Neural cell (in vitro differentiated cells): ENCODE measurements around the gene RAB5B.

Experiments used
- CTCF ChIP-seq: fragments of 450-650 bp; IDR thresholded peaks from 2 replicates; pipeline ENCODE4 v1.5.1; 2014; ENCODE audit warnings: antibody characterized with exemption, mild to moderate bottlenecking, moderate library complexity; ENCODE audit not compliant: poor library complexity, severe bottlenecking
- EZH2 ChIP-seq: fragments of 200-600, 300-800 bp; shearing (Covaris generic), sonication (generic); IDR thresholded peaks from 2 replicates; pipeline ENCODE4 v1.6.1; 2014; ENCODE audit warnings: antibody characterized with exemption, low read length, borderline replicate concordance, mild to moderate bottlenecking; ENCODE audit not compliant: insufficient read depth, poor library complexity, severe bottlenecking
- MXI1 ChIP-seq: fragments of 450-650 bp; conservative IDR thresholded peaks from 2 replicates; pipeline ENCODE4 v1.6.1; 2014; ENCODE audit warnings: antibody characterized with exemption, mild to moderate bottlenecking; ENCODE audit not compliant: poor library complexity, severe bottlenecking
- POLR2AphosphoS5 ChIP-seq: IDR thresholded peaks from 2 replicates; pipeline ENCODE4 v1.6.1; 2012
- RAD21 ChIP-seq: fragments of 450-650 bp; conservative IDR thresholded peaks from 2 replicates; pipeline ENCODE4 v1.6.1; 2014; ENCODE audit warnings: antibody characterized with exemption, mild to moderate bottlenecking, moderate library complexity
- TAF1 ChIP-seq: IDR thresholded peaks from 2 replicates; pipeline ENCODE4 v1.6.1; 2012; ENCODE audit warnings: low read depth
- TF ChIP-seq, protein P1 (sequence below): IDR thresholded peaks from 2 replicates; pipeline ENCODE4 v1.6.1; 2012; ENCODE audit warnings: borderline replicate concordance

DNA sequence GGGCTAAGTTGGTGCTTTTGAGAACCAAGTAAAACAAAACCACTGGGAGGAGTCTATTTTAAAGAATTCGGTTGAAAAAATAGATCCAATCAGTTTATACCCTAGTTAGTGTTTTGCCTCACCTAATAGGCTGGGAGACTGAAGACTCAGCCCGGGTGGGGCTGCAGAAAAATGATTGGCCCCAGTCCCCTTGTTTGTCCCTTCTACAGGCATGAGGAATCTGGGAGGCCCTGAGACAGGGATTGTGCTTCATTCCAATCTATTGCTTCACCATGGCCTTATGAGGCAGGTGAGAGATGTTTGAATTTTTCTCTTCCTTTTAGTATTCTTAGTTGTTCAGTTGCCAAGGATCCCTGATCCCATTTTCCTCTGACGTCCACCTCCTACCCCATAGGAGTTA is 1.8 kb upstream of the RAB5B start:
- TF ChIP-seq EZH2 (no peak), CTCF (no peak), MXI1 (no peak), POLR2AphosphoS5 (no peak), TAF1 (no peak), RAD21 (no peak)
- TF ChIP-seq, protein P1, sequence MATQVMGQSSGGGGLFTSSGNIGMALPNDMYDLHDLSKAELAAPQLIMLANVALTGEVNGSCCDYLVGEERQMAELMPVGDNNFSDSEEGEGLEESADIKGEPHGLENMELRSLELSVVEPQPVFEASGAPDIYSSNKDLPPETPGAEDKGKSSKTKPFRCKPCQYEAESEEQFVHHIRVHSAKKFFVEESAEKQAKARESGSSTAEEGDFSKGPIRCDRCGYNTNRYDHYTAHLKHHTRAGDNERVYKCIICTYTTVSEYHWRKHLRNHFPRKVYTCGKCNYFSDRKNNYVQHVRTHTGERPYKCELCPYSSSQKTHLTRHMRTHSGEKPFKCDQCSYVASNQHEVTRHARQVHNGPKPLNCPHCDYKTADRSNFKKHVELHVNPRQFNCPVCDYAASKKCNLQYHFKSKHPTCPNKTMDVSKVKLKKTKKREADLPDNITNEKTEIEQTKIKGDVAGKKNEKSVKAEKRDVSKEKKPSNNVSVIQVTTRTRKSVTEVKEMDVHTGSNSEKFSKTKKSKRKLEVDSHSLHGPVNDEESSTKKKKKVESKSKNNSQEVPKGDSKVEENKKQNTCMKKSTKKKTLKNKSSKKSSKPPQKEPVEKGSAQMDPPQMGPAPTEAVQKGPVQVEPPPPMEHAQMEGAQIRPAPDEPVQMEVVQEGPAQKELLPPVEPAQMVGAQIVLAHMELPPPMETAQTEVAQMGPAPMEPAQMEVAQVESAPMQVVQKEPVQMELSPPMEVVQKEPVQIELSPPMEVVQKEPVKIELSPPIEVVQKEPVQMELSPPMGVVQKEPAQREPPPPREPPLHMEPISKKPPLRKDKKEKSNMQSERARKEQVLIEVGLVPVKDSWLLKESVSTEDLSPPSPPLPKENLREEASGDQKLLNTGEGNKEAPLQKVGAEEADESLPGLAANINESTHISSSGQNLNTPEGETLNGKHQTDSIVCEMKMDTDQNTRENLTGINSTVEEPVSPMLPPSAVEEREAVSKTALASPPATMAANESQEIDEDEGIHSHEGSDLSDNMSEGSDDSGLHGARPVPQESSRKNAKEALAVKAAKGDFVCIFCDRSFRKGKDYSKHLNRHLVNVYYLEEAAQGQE, result no peak
